ENCODE data around the gene CELF2.

GRCh38 chr10:11311027-11311426, 293.4 kb downstream of the CELF2 start:
- TF ChIP-seq CTCF (IDR thresholded peaks at IDR 0.05; ENCODE audit: insufficient read depth, low read length, poor library complexity, severe bottlenecking) (no peak), EZH2phosphoT487 (conservative IDR thresholded peaks at IDR 0.05; ENCODE audit: low read length) (no peak)

Data from SU-DHL-6 (cell line).